ENCODE results near the gene TMX2.
"Not testable (repeated sequence)": the region's sequence is repeated elsewhere in the genome, so short reads cannot be mapped to it uniquely, and the experiment has no call there.

Gene TMX2

GRCh38 chr11:57713835-57714234 is 1.4 kb downstream of the TMX2 start:
- no peak for DNase-seq (ENCODE audit: low spot score)

GRCh38 chr11:57716726-57717125 is 4.3 kb downstream of the TMX2 start:
- not testable (repeated sequence) for DNase-seq (ENCODE audit: low spot score)

- no peak for DNase-seq (ENCODE audit: low spot score)
These were observed 14.8 kb downstream of the TMX2 start for GRCh38 chr11:57727185-57727584.

- DNase-seq (ENCODE audit: low spot score) = no peak
These were observed 16.4 kb downstream of the TMX2 start for GRCh38 chr11:57728829-57729228.

GRCh38 chr11:57729479-57729878 is 17.1 kb downstream of the TMX2 start:
- no peak for DNase-seq (ENCODE audit: low spot score)

GRCh38 chr11:57732661-57733060 is 20.3 kb downstream of the TMX2 start:
- no peak for DNase-seq (ENCODE audit: low spot score)

GRCh38 chr11:57735619-57736298 is 23.4 kb downstream of the TMX2 start:
- peak; percentile 31 for DNase-seq (ENCODE audit: low spot score)

GRCh38 chr11:57741132-57742086 is 29.0 kb downstream of the TMX2 start, which contains the start of gene SELENOH:
Gene SELENOH (plus strand): TSS chr11:57741491. CDS start chr11:57741596, 105 bp downstream.
- peak; percentile 86 for DNase-seq (ENCODE audit: low spot score)

GRCh38 chr11:57742087-57742452 is 29.7 kb downstream of the TMX2 start:
- no peak for DNase-seq (ENCODE audit: low spot score)

GRCh38 chr11:57744357-57744756 is 32.0 kb downstream of the TMX2 start:
- no peak for DNase-seq (ENCODE audit: low spot score)

- no peak for DNase-seq (ENCODE audit: low spot score)
These were observed 32.8 kb downstream of the TMX2 start for GRCh38 chr11:57745206-57745605.

- no peak for DNase-seq (ENCODE audit: low spot score)
These were observed 34.5 kb downstream of the TMX2 start for GRCh38 chr11:57746920-57747319.

GRCh38 chr11:57751176-57751575 is 38.8 kb downstream of the TMX2 start:
- no peak for DNase-seq (ENCODE audit: low spot score)

- DNase-seq (ENCODE audit: low spot score) = peak; percentile 53
These were observed 39.4 kb downstream of the TMX2 start, which contains the start of gene BTBD18 for GRCh38 chr11:57751676-57752253. Gene BTBD18 (minus strand): TSS chr11:57751819. CDS start chr11:57751188, 631 bp downstream.

- DNase-seq (ENCODE audit: low spot score) = no peak
These were observed 40.6 kb downstream of the TMX2 start for GRCh38 chr11:57752954-57753353.

- no peak for DNase-seq (ENCODE audit: low spot score)
These were observed 45.8 kb downstream of the TMX2 start for GRCh38 chr11:57758174-57758573.

GRCh38 chr11:57761301-57762234 is 49.2 kb downstream of the TMX2 start, which contains the start of gene CTNND1:
Gene CTNND1 (plus strand): TSS chr11:57761802. CDS start chr11:57791479, 29,677 bp downstream.
- peak; percentile 60 for DNase-seq (ENCODE audit: low spot score)

GRCh38 chr11:57762235-57762861 is 50.0 kb downstream of the TMX2 start:
- DNase-seq (ENCODE audit: low spot score) = no peak

GRCh38 chr11:57763568-57763967 is 51.2 kb downstream of the TMX2 start:
- no peak for DNase-seq (ENCODE audit: low spot score)

GRCh38 chr11:57764021-57764420 is 51.6 kb downstream of the TMX2 start:
- no peak for DNase-seq (ENCODE audit: low spot score)

GRCh38 chr11:57764566-57764965 is 52.2 kb downstream of the TMX2 start:
- DNase-seq (ENCODE audit: low spot score) = no peak
